NB4 (cell line): ENCODE measurements around the gene GPR82.
"Not testable (repeated sequence)": the region's sequence is repeated elsewhere in the genome, so short reads cannot be mapped to it uniquely, and the experiment has no call there.

Source experiments
- DNase-seq: peaks from one replicate; pipeline ENCODE4 v3.0.0; 2010; ENCODE audit warnings: low read depth
- H3K4me3 ChIP-seq: one replicate; pipeline ENCODE4 v1.5.1; 2011; ENCODE audit warnings: mild to moderate bottlenecking, low read depth, low read length, moderate library complexity
- CTCF ChIP-seq: IDR thresholded peaks from one replicate; pipeline ENCODE4 v1.5.1; 2012; ENCODE audit warnings: low read depth, low read length
- MYC ChIP-seq: IDR thresholded peaks from 2 replicates; pipeline ENCODE4 v1.6.1; 2011; ENCODE audit warnings: low read depth, low read length
- POLR2A ChIP-seq: IDR thresholded peaks from 2 replicates; pipeline ENCODE4 v1.6.1; 2011; ENCODE audit warnings: mild to moderate bottlenecking; ENCODE audit not compliant: insufficient read length; ENCODE audit errors: extremely low read depth
- TF ChIP-seq, protein P1 (sequence below): IDR thresholded peaks from 2 replicates; pipeline ENCODE4 v1.6.1; 2011; ENCODE audit warnings: low read depth, low read length

GPR82 gene

GRCh38 chrX:41716767-41717473 lies 7.1 kb upstream of the GPR82 start:
- DNase-seq = no peak
- H3K4me3 ChIP-seq = no peak overlapping the region
- no peak for TF ChIP-seq POLR2A
- TF ChIP-seq, protein P1, sequence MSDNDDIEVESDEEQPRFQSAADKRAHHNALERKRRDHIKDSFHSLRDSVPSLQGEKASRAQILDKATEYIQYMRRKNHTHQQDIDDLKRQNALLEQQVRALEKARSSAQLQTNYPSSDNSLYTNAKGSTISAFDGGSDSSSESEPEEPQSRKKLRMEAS = no peak
- no peak for TF ChIP-seq MYC
- no peak for TF ChIP-seq CTCF

DNA sequence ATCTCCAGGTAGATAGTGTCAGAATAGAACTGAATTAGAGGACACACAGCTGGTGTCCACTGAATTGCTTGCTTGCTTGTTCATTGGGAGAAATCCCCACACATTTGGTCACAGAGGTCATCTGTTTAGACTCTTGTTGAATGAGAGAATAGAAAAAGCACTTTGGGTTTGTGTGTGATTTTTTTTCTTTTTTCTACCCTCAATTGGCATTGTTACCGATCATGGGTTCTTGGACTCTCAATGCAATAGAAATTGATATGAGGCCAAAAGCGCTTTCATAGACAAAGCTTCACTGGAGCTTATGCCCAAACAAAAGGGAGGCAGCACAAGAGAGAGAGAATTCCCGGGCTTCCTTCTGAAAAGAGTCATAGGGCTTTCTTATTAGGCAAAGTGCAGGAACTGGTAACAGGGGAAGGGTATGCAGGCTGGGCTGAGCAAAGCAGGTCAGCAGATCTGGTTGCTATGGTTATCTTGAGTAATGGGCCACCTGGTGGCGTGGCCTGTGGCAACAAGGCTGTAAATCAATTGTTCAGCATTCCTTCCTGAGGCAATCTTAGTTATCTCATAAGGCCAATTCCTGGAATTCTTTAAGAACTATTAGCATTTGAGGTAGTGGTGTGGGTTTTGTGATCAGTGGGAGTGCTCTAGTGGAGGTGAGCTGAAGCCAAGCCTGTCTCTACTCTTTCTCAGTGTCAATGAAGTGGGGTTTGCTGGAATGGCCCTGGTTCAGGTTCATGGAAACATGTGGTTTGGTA lies 5.3 kb upstream of the GPR82 start:
- no peak for DNase-seq
- H3K4me3 ChIP-seq = no peak overlapping the region
- TF ChIP-seq CTCF (no peak), POLR2A (no peak), MYC (no peak)
- TF ChIP-seq, protein P1 = no peak

GRCh38 chrX:41719610-41720009 lies 4.4 kb upstream of the GPR82 start:
- peak; percentile 4 for DNase-seq
- H3K4me3 ChIP-seq = not testable (repeated sequence)

DNA sequence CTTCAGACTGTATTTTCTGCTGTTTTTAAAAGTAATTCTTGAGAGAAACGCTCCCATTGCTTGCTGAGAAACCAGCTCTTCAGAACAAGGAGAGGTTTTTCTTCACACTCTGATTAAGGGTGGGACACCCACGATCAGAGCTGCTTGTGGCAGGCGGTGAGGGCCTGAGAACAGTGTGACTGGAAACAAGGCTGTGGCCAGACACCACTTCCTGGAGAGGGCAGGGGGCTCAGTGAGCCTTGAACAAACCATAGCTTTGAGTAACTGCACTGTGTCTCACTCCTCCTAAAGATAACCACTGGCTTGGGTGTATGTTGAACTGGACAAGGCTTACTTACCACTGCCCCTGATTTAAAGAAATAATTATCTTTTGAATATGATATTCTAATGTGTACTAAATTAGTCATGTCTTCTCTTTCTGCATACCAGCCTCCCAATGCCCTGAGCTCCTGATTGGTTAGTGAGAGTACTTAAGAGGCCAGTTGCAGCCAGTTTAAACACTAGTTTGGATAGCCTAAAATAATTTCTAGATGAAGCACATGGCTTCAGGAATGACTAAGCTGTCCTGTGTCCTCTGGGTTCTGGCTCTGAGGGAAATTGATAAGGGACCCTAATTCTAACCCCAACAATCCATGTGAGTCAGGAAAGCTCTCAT lies 3.7 kb upstream of the GPR82 start:
- DNase-seq = peak; percentile 20
- no peak overlapping the region for H3K4me3 ChIP-seq
- TF ChIP-seq POLR2A = no peak
- no peak for TF ChIP-seq CTCF
- TF ChIP-seq, protein P1 = no peak
- TF ChIP-seq MYC = no peak

- no peak for DNase-seq
- H3K4me3 ChIP-seq = no peak overlapping the region
- no peak for TF ChIP-seq MYC
- TF ChIP-seq, protein P1 = no peak
- no peak for TF ChIP-seq POLR2A
- no peak for TF ChIP-seq CTCF
These were observed 2.4 kb upstream of the GPR82 start for GRCh38 chrX:41721590-41721989.

- H3K4me3 ChIP-seq = no peak overlapping the region
- no peak for TF ChIP-seq CTCF
- TF ChIP-seq, protein P1 = no peak
- TF ChIP-seq MYC = no peak
- TF ChIP-seq POLR2A = no peak
- DNase-seq = no peak
These were observed 1.8 kb upstream of the GPR82 start for GRCh38 chrX:41722214-41722613.
